ENCODE results near the gene CACNA1I. TPM values are rescaled to one million over a fixed set of nuclear protein-coding genes. Genes with fewer than 3 reads are reported as not detected.

CACNA1I gene
- total RNA-seq, 1 experiment from 2014 or later, result 2.1 TPM

- TF ChIP-seq ARID4B (CRISPR knock-in tag; IDR thresholded peaks at IDR 0.05; ENCODE audit: borderline replicate concordance) (no peak), ATF6 (CRISPR knock-in tag; IDR thresholded peaks at IDR 0.05) (no peak), IRF1 (CRISPR knock-in tag; IDR thresholded peaks at IDR 0.05) (no peak), ZNF396 (CRISPR knock-in tag; IDR thresholded peaks at IDR 0.05; ENCODE audit: borderline replicate concordance) (no peak), ATF3 (CRISPR knock-in tag; conservative IDR thresholded peaks at IDR 0.05) (no peak)
These were observed 61.1 kb downstream of the CACNA1I start (continued) for GRCh38 chr22:39631381-39632286.

GRCh38 chr22:39634530-39635405, 64.2 kb downstream of the CACNA1I start:
- ATAC-seq, result no peak
- no peak overlapping the region; the same call in 1 of the 2 replicates for H3K27ac Mint-ChIP-seq
- no peak overlapping the region for H3K4me3 Mint-ChIP-seq
- DNase-seq (ENCODE audit: low spot score), result no peak
- H3K4me1 Mint-ChIP-seq, result peaks cover 16% of the 10 kb centered on the region
- ChIA-PET POLR2A (interaction anchor here (0.6 kb wide), 1 partner anchor 82 kb away, joined by 7 read pairs; no protein-coding TSS in a partner anchor), CTCF (interaction anchor here (0.6 to 1.2 kb wide), 4 partner anchors 92 to 438 kb away, joined by 3 to 5 read pairs (median 4); no protein-coding TSS in a partner anchor)
- 0 out of 2 replicates have a peak, but pooled peaks cover 2% of the 10 kb centered on the region for H3K36me3 Mint-ChIP-seq
- H3K27me3 Mint-ChIP-seq (ENCODE audit: low read depth), result no peaks in the 10 kb centered on the region
- H3K9me3 Mint-ChIP-seq, result peaks cover 15% of the 10 kb centered on the region
- TF ChIP-seq ZNF671 (CRISPR knock-in tag; IDR thresholded peaks at IDR 0.05), result no peak
- TF ChIP-seq ZNF138 (CRISPR knock-in tag; conservative IDR thresholded peaks at IDR 0.05), result no peak
- TF ChIP-seq PRDM15 (CRISPR knock-in tag; IDR thresholded peaks at IDR 0.05), result no peak
- no peak for TF ChIP-seq PREB (CRISPR knock-in tag; IDR thresholded peaks at IDR 0.05; ENCODE audit: borderline replicate concordance)
- no peak for TF ChIP-seq ZNF263 (CRISPR knock-in tag; IDR thresholded peaks at IDR 0.05; ENCODE audit: low read depth)
- TF ChIP-seq EMX1 (CRISPR knock-in tag; IDR thresholded peaks at IDR 0.05), result no peak
- TF ChIP-seq NFYB (CRISPR knock-in tag; conservative IDR thresholded peaks at IDR 0.05; ENCODE audit: low read depth), result no peak
- no peak for TF ChIP-seq TEAD1 (CRISPR knock-in tag; IDR thresholded peaks at IDR 0.05)
- TF ChIP-seq NFE2L1 (CRISPR knock-in tag; IDR thresholded peaks at IDR 0.05), result no peak
- no peak for TF ChIP-seq USF2 (CRISPR knock-in tag; IDR thresholded peaks at IDR 0.05)
- TF ChIP-seq MXD4 (CRISPR knock-in tag; IDR thresholded peaks at IDR 0.05; ENCODE audit: borderline replicate concordance), result no peak
- TF ChIP-seq ZNF121 (CRISPR knock-in tag; IDR thresholded peaks at IDR 0.05), result no peak
